K562 (cell line): ENCODE results near the gene TPD52L2. TPM values are rescaled to one million over a fixed set of nuclear protein-coding genes. Genes with fewer than 3 reads are reported as not detected.

Source experiments
- BCOR ChIP-seq: fragments of 450-650 bp; IDR thresholded peaks from 2 replicates; pipeline ENCODE4 v1.6.1; 2016
- CBX5 ChIP-seq: IDR thresholded peaks from 2 replicates; pipeline ENCODE4 v1.6.1; 2014; ENCODE audit warnings: low read depth, borderline replicate concordance
- E2F6 ChIP-seq, 2 experiments: IDR thresholded peaks; 2 replicates each; pipeline ENCODE4 v1.6.1; 2011; ENCODE audit warnings: borderline replicate concordance in 1 of 2, control low read depth in 1 of 2, low read depth in 1 of 2, low read length in 1 of 2, mild to moderate bottlenecking in 1 of 2, mixed read lengths in 1 of 2, moderate library complexity in 1 of 2; ENCODE audit not compliant: insufficient read depth in 1 of 2, insufficient read length in 1 of 2, poor library complexity in 1 of 2, severe bottlenecking in 1 of 2; ENCODE audit errors: extremely low read depth in 1 of 2
- E4F1 ChIP-seq: fragments of 250-450 bp; sonication (Bioruptor Pico); IDR thresholded peaks from 2 replicates; pipeline ENCODE4 v1.5.0; 2021; ENCODE audit warnings: mild to moderate bottlenecking, borderline replicate concordance
- GATAD2B ChIP-seq: fragments of 450-650 bp; IDR thresholded peaks from 2 replicates; pipeline ENCODE4 v1.6.1; 2017; ENCODE audit warnings: mild to moderate bottlenecking, borderline replicate concordance
- HCFC1 ChIP-seq: IDR thresholded peaks from 2 replicates; pipeline ENCODE4 v1.6.1; 2012; ENCODE audit warnings: low read depth, low read length, improper control_type of control experiment
- HEY1 ChIP-seq: fragments of 250-450 bp; sonication (Bioruptor Pico); IDR thresholded peaks from 2 replicates; pipeline ENCODE4 v1.5.0; 2020; ENCODE audit warnings: mild to moderate bottlenecking, moderate library complexity, borderline replicate concordance
- IRF2 ChIP-seq: sonication (generic); formaldehyde crosslinking; IDR thresholded peaks from 2 replicates; pipeline ENCODE4 v1.8.1; 2022; ENCODE audit warnings: mild to moderate bottlenecking, missing genetic modification reagents
- KAT7 ChIP-seq: sonication (generic); formaldehyde crosslinking; IDR thresholded peaks from 2 replicates; pipeline ENCODE4 v1.8.0; 2022; ENCODE audit warnings: missing genetic modification reagents, mild to moderate bottlenecking, borderline replicate concordance
- KLF10 ChIP-seq: fragments of 250-450 bp; sonication (Bioruptor Pico); IDR thresholded peaks from 2 replicates; pipeline ENCODE4 v1.6.1; 2021; ENCODE audit warnings: matching md5 sums
- KLF16 ChIP-seq: IDR thresholded peaks from 2 replicates; pipeline ENCODE4 v1.6.1; 2016; ENCODE audit warnings: antibody characterized with exemption
- LARP7 ChIP-seq: fragments of 450-650 bp; IDR thresholded peaks from 2 replicates; pipeline ENCODE4 v1.6.1; 2016
- MCM7 ChIP-seq, 2 experiments: fragments of 450-650 bp; IDR thresholded peaks; 2 replicates each; pipeline ENCODE4 v1.6.1; 2016 to 2018
- PATZ1 ChIP-seq: fragments of 250-450 bp; sonication (Bioruptor Pico); IDR thresholded peaks from 2 replicates; pipeline ENCODE4 v1.5.0; 2020; ENCODE audit warnings: mild to moderate bottlenecking, borderline replicate concordance
- POLR2B ChIP-seq: fragments of 450-650 bp; IDR thresholded peaks from 2 replicates; pipeline ENCODE4 v1.6.1; 2018; ENCODE audit warnings: low read depth; ENCODE audit not compliant: partially characterized antibody
- RB1 ChIP-seq: fragments of 450-650 bp; IDR thresholded peaks from 2 replicates; pipeline ENCODE4 v1.6.1; 2017; ENCODE audit warnings: low read depth, mild to moderate bottlenecking
- RBFOX2 ChIP-seq: fragments of 200-400 bp; formaldehyde crosslinking; IDR thresholded peaks from 2 replicates; pipeline ENCODE4 v1.6.1; 2017; ENCODE audit warnings: low read depth, mild to moderate bottlenecking, low read length, moderate library complexity
- RCOR1 ChIP-seq, 2 experiments: IDR thresholded peaks; 2 replicates each; pipeline ENCODE4 v1.6.1; 2012; ENCODE audit warnings: low read depth in 2 of 2, low read length in 2 of 2, borderline replicate concordance in 1 of 2, improper control_type of control experiment in 1 of 2
- SAFB ChIP-seq: fragments of 200-400 bp; formaldehyde crosslinking; IDR thresholded peaks from 2 replicates; pipeline ENCODE4 v1.6.1; 2017; ENCODE audit warnings: low read depth, low read length, borderline replicate concordance
- SMARCA4 ChIP-seq: fragments of 450-650 bp; IDR thresholded peaks from 2 replicates; pipeline ENCODE4 v1.6.1; 2016
- SP1 ChIP-seq: sonication (generic); formaldehyde crosslinking; IDR thresholded peaks from 2 replicates; pipeline ENCODE4 v1.8.1; 2022; ENCODE audit warnings: mild to moderate bottlenecking, missing genetic modification reagents
- TCFL5 ChIP-seq: fragments of 250-450 bp; sonication (Bioruptor Pico); conservative IDR thresholded peaks from 2 replicates; pipeline ENCODE4 v1.6.1; 2021; ENCODE audit warnings: mild to moderate bottlenecking, moderate library complexity, matching md5 sums
- ZNF41 ChIP-seq: fragments of 250-450 bp; sonication (Bioruptor Pico); conservative IDR thresholded peaks from 2 replicates; pipeline ENCODE4 v1.4.0; 2020; ENCODE audit warnings: mild to moderate bottlenecking
- ZNF583 ChIP-seq: fragments of 250-450 bp; sonication (Bioruptor Pico); IDR thresholded peaks from 2 replicates; pipeline ENCODE4 v1.4.0; 2020
- ZNF586 ChIP-seq: fragments of 450-650 bp; formaldehyde crosslinking; conservative IDR thresholded peaks from 2 replicates; pipeline ENCODE4 v1.4.0; 2020; ENCODE audit warnings: mild to moderate bottlenecking, moderate library complexity
- ZNF644 ChIP-seq: fragments of 200-800 bp; sonication (Bioruptor generic); IDR thresholded peaks from 2 replicates; pipeline ENCODE4 v1.6.1; 2016; ENCODE audit warnings: low read depth, missing genetic modification characterization, missing compliant biosample characterization
- ZNF668 ChIP-seq: fragments of 250-450 bp; sonication (Bioruptor Pico); IDR thresholded peaks from 2 replicates; pipeline ENCODE4 v1.8.0; 2022; ENCODE audit warnings: mild to moderate bottlenecking, inconsistent platforms
- ZZZ3 ChIP-seq: fragments of 450-650 bp; IDR thresholded peaks from 2 replicates; pipeline ENCODE4 v1.6.1; 2016; ENCODE audit warnings: antibody characterized with exemption, mild to moderate bottlenecking, moderate library complexity
- polyA plus RNA-seq, 8 experiments: library from polyadenylated mRNA; depleted of rRNA in 4 of 8; stranded (reverse) in 5 of 8; unstranded in 3 of 8; fragments of >200 nt; fragmentation: Nextera tagmentation in 2 of 8; fragmentation: Illumina TruSeq in 1 of 8; extraction: Ambion mirVana in 2 of 8; extraction: Trizol in 1 of 8; gene quantifications; 2 replicates each; pipeline versions ENCODE4 v1.2.1 to v1.2.3, GENCODE V29; 2011 to 2014; ENCODE audit warnings: inconsistent platforms in 1 of 8, missing spikeins in 1 of 8
- total RNA-seq, 7 experiments: library from RNA; depleted of rRNA in 6 of 7; stranded (reverse); fragments of >200 nt in 6 of 7; fragmentation: Illumina TruSeq in 2 of 7; extraction: Trizol in 2 of 7; gene quantifications; 2 replicates each; pipeline versions ENCODE4 v1.2.1 to v1.2.3, GENCODE V29; 2011 to 2021; ENCODE audit warnings: low replicate concordance in 1 of 7

The TPD52L2 gene
- total and polyA plus RNA-seq, 9 of the 15 experiments (the other 6 are each of a cell fraction or from before 2014, with no cell fraction given) = 1.9 to 117 (median 74.6) TPM

- no peak for TF ChIP-seq PATZ1 (CRISPR knock-in tag)
- no peak for TF ChIP-seq KAT7 (CRISPR knock-in tag)
- TF ChIP-seq BCOR = no peak; the same call in 1 of the 2 replicates
- TF ChIP-seq SP1 (CRISPR knock-in tag) = no peak
- no peak for TF ChIP-seq E4F1 (CRISPR knock-in tag)
- TF ChIP-seq RCOR1 (IDR thresholded peaks at IDR 0.05; ENCODE audit: borderline replicate concordance in 1 of 2, low read depth in 2 of 2, low read length in 2 of 2) = peak in 1 of 2 experiments; percentile 44; a peak in 1 of 4 replicates
- TF ChIP-seq KLF10 = no peak
- TF ChIP-seq KLF16 = peak; percentile 63; the same call in 1 of the 2 replicates
- TF ChIP-seq ZNF583 = no peak
- no peak for TF ChIP-seq E2F6 (IDR thresholded peaks at IDR 0.05; ENCODE audit: borderline replicate concordance in 1 of 2, extremely low read depth in 1 of 2, insufficient read depth in 1 of 2, insufficient read length in 1 of 2, low read depth in 1 of 2, low read length in 1 of 2, poor library complexity in 1 of 2, severe bottlenecking in 1 of 2)
- TF ChIP-seq HEY1 (CRISPR knock-in tag) = no peak
- TF ChIP-seq SAFB = no peak
- TF ChIP-seq TCFL5 = no peak
- no peak for TF ChIP-seq LARP7
- TF ChIP-seq ZNF41 = no peak
- TF ChIP-seq HCFC1 = no peak
- TF ChIP-seq ZNF644 (tag) = no peak
- TF ChIP-seq ZNF586 (CRISPR knock-in tag) = no peak; the same call in 1 of the 2 replicates
- TF ChIP-seq GATAD2B = no peak
- no peak for TF ChIP-seq ZNF668 (CRISPR knock-in tag)
- no peak for TF ChIP-seq SMARCA4
- TF ChIP-seq ZZZ3 = no peak
- no peak for TF ChIP-seq CBX5
- no peak for TF ChIP-seq POLR2B
- no peak for TF ChIP-seq RB1
- TF ChIP-seq IRF2 = no peak
- no peak for TF ChIP-seq MCM7 (IDR thresholded peaks at IDR 0.05)
- TF ChIP-seq RBFOX2 = peak; percentile 47
These were observed 42.8 kb upstream of the TPD52L2 start (continued) for GRCh38 chr20:63822276-63822696.
